HepG2 (cell line): ENCODE measurements around the gene USP12. TPM values are rescaled to one million over a fixed set of nuclear protein-coding genes. Genes with fewer than 3 reads are reported as not detected.

Source experiments
- ATAC-seq: fragments of 200-7000 bp; cut with Tn5 transposase; 3 replicates; pipeline ENCODE4 v1.9.1; 2020; ENCODE audit warnings: mild to moderate bottlenecking, moderate library complexity
- BruUV-seq: library from RNA; stranded (reverse); fragments of 400-500 nt; replicated peaks from 2 replicates; lab custom pipeline; 2021; lab: Mats Ljungman, UMichigan
- CTCF ChIA-PET: fragments of 300-600 bp; formaldehyde crosslinking; extraction: SDS; loops from one replicate; lab custom pipeline; 2021; ENCODE audit warnings: low total read pairs, inconsistent platforms, low intra/inter-chr PET ratio; lab: Yijun Ruan, JAX
- POLR2A ChIA-PET: fragments of 350-600 bp; sonication (Branson Sonifier 250); formaldehyde crosslinking; loops from one replicate; lab custom pipeline; 2020; ENCODE audit warnings: antibody characterized with exemption, inconsistent platforms; lab: Yijun Ruan, JAX
- DNase-seq: peaks from one replicate; pipeline ENCODE4 v3.0.0-alpha.2; 2015; ENCODE audit warnings: low spot score
- FAIRE-seq: peaks from 3 replicates; lab custom pipeline; 2011; peaks lifted over from hg19 to GRCh38; lab: Jason Lieb, UNC
- H2AFZ ChIP-seq: one replicate; pipeline ENCODE4 v1.6.1; 2011; ENCODE audit warnings: low read length, inconsistent platforms
- H3K27ac ChIP-seq: fragments of 300-600 bp; 3 replicates; pipeline ENCODE4 v1.8.0; 2011; ENCODE audit warnings: mixed run types, mild to moderate bottlenecking, mixed read lengths, low read length, inconsistent platforms; ENCODE audit not compliant: insufficient read depth; ENCODE audit errors: extremely low read length
- H3K27me3 ChIP-seq, 2 experiments: fragments of 200-600 bp in 1 of 2; 2 replicates in 1 of 2; 3 replicates in 1 of 2; pipeline versions ENCODE4 v1.6.0 to v1.8.0; 2011; ENCODE audit warnings: low read length in 2 of 2, mild to moderate bottlenecking in 2 of 2, moderate library complexity in 2 of 2, inconsistent platforms in 1 of 2; ENCODE audit not compliant: insufficient read depth in 2 of 2, control insufficient read depth in 1 of 2
- H3K36me3 ChIP-seq, 2 experiments: fragments of 200-600 bp in 1 of 2; replicated peaks in 1 of 2; 2 replicates in 1 of 2; 3 replicates in 1 of 2; pipeline versions ENCODE4 v1.5.1 to v1.8.0; 2011; ENCODE audit warnings: low read length in 2 of 2, inconsistent platforms in 1 of 2; ENCODE audit not compliant: insufficient read depth in 2 of 2, control insufficient read depth in 1 of 2
- H3K4me1 ChIP-seq: 2 replicates; pipeline ENCODE4 v1.5.1; 2012; ENCODE audit warnings: low read length, inconsistent platforms; ENCODE audit not compliant: insufficient read depth
- H3K4me2 ChIP-seq: 2 replicates; pipeline ENCODE4 v1.6.0; 2011; ENCODE audit warnings: low read depth, low read length, inconsistent platforms
- H3K4me3 ChIP-seq, 3 experiments: fragments of 200-600 bp in 1 of 3; sonication (generic), shearing (Covaris generic) in 1 of 3; replicated peaks in 1 of 3; 2 replicates each; pipeline ENCODE4 v1.5.1; 2011 to 2016; ENCODE audit warnings: low read length in 3 of 3, inconsistent platforms in 2 of 3, low read depth in 2 of 3, mild to moderate bottlenecking in 2 of 3, control low read depth in 1 of 3, mixed read lengths in 1 of 3; ENCODE audit not compliant: insufficient read depth in 1 of 3
- H3K79me2 ChIP-seq: one replicate; pipeline ENCODE4 v1.6.1; 2011; ENCODE audit warnings: low read length, inconsistent platforms; ENCODE audit not compliant: insufficient read depth
- H3K9ac ChIP-seq: 2 replicates; pipeline ENCODE4 v1.6.0; 2011; ENCODE audit warnings: mild to moderate bottlenecking, low read depth, low read length, inconsistent platforms; ENCODE audit not compliant: insufficient read depth
- H3K9me3 ChIP-seq: 2 replicates; pipeline ENCODE4 v1.5.1; 2012; ENCODE audit warnings: mild to moderate bottlenecking, low read length
- H4K20me1 ChIP-seq: 2 replicates; pipeline ENCODE4 v1.6.0; 2011; ENCODE audit warnings: inconsistent platforms, mild to moderate bottlenecking, low read length, moderate library complexity; ENCODE audit not compliant: insufficient read depth
- CCAR2 ChIP-seq: fragments of 200-400 bp; formaldehyde crosslinking; optimal IDR thresholded peaks from 2 replicates; pipeline ENCODE3; 2018; ENCODE audit warnings: low read depth, mild to moderate bottlenecking, low read length, moderate library complexity
- CCDC6 ChIP-seq: sonication (generic); formaldehyde crosslinking; IDR thresholded peaks from 2 replicates; pipeline ENCODE4 v1.8.1; 2022; ENCODE audit warnings: mild to moderate bottlenecking, missing genetic modification reagents, moderate library complexity
- HMGA1 ChIP-seq: sonication (generic); formaldehyde crosslinking; conservative IDR thresholded peaks from 2 replicates; pipeline ENCODE4 v1.4.0; 2020; ENCODE audit warnings: missing genetic modification reagents
- MIER3 ChIP-seq: IDR thresholded peaks from 2 replicates; pipeline ENCODE4 v1.6.1; 2016; ENCODE audit warnings: missing compliant biosample characterization, borderline replicate concordance
- MYNN ChIP-seq: sonication (generic); formaldehyde crosslinking; IDR thresholded peaks from 2 replicates; pipeline ENCODE4 v1.4.0; 2020; ENCODE audit warnings: mild to moderate bottlenecking, low read depth, missing genetic modification reagents
- NCOR1 ChIP-seq: fragments of 200-600 bp; sonication (generic); IDR thresholded peaks from 2 replicates; pipeline ENCODE4 v1.7.0; 2017; ENCODE audit warnings: antibody characterized with exemption, low read length, borderline replicate concordance
- SIN3B ChIP-seq: fragments of 150-350 bp; IDR thresholded peaks from 2 replicates; pipeline ENCODE4 v1.6.1; 2014; ENCODE audit warnings: low read length
- TBX2 ChIP-seq: sonication (generic); formaldehyde crosslinking; IDR thresholded peaks from 2 replicates; pipeline ENCODE4 v1.5.0; 2020; ENCODE audit warnings: missing genetic modification reagents, mild to moderate bottlenecking, borderline replicate concordance
- TEAD3 ChIP-seq: optimal IDR thresholded peaks from 2 replicates; pipeline ENCODE3; 2016; ENCODE audit warnings: borderline replicate concordance
- ZFP62 ChIP-seq: sonication (generic); formaldehyde crosslinking; IDR thresholded peaks from 2 replicates; pipeline ENCODE4 v1.4.0; 2020; ENCODE audit warnings: missing genetic modification reagents
- ZNF160 ChIP-seq: sonication (generic); formaldehyde crosslinking; IDR thresholded peaks from 2 replicates; pipeline ENCODE4 v1.8.0; 2022; ENCODE audit warnings: mild to moderate bottlenecking, inconsistent platforms, missing genetic modification reagents
- ZNF225 ChIP-seq: sonication (generic); formaldehyde crosslinking; IDR thresholded peaks from 2 replicates; pipeline ENCODE4 v1.4.0; 2020; ENCODE audit warnings: mild to moderate bottlenecking, missing genetic modification reagents
- ZNF230 ChIP-seq: sonication (generic); formaldehyde crosslinking; IDR thresholded peaks from 2 replicates; pipeline ENCODE4 v1.4.0; 2020; ENCODE audit warnings: mild to moderate bottlenecking, missing genetic modification reagents
- ZNF501 ChIP-seq: sonication (generic); formaldehyde crosslinking; IDR thresholded peaks from 2 replicates; pipeline ENCODE4 v1.5.1; 2020; ENCODE audit warnings: mild to moderate bottlenecking, moderate library complexity, missing genetic modification reagents
- ZNF710 ChIP-seq: sonication (generic); formaldehyde crosslinking; IDR thresholded peaks from 2 replicates; pipeline ENCODE4 v1.5.0; 2020; ENCODE audit warnings: mild to moderate bottlenecking, missing genetic modification reagents, borderline replicate concordance
- WGBS: methylation state at CpG from one replicate; pipeline ENCODE4 v1.1.6; 2017; ENCODE audit warnings: low lambda C conversion rate; 5-methylcytosine and 5-hydroxymethylcytosine counted together
- in situ Hi-C: cut with HindIII; loops from 2 replicates; pipeline ENCODE4 v1.10.0; 2017; ENCODE audit warnings: low pct_unique_long_range_greater_than_20kb; ENCODE audit not compliant: extremely low pct_ligation_motif_present
- intact Hi-C: fragments of 100-400 bp; cut with micrococcal nuclease; formaldehyde crosslinking; loops from one replicate; pipeline ENCODE4 v1.10.0; 2022; ENCODE audit not compliant: unreplicated experiment
- polyA plus RNA-seq, 8 experiments: library from polyadenylated mRNA; depleted of rRNA in 3 of 8; stranded (reverse) in 7 of 8; unstranded in 1 of 8; fragments of >200 nt; fragmentation: Illumina TruSeq in 4 of 8; extraction: Trizol in 4 of 8; gene quantifications; 2 replicates each; pipeline versions ENCODE4 v1.2.1 to v1.2.3, GENCODE V29; 2011 to 2016; ENCODE audit warnings: low read depth in 4 of 8, missing spikeins in 1 of 8, mixed read lengths in 1 of 8; ENCODE audit not compliant: insufficient read depth in 1 of 8
- total RNA-seq, 5 experiments: library from RNA; depleted of rRNA; stranded (reverse); fragments of >200 nt; fragmentation: Illumina TruSeq; extraction: Trizol; gene quantifications; 2 replicates each; pipeline ENCODE4 v1.2.3, GENCODE V29; 2016; ENCODE audit warnings: low read depth in 1 of 5
- TF ChIP-seq, protein P1 (sequence below): sonication (generic); formaldehyde crosslinking; IDR thresholded peaks from 2 replicates; pipeline ENCODE4 v1.8.1; 2023; ENCODE audit warnings: mild to moderate bottlenecking, missing genetic modification reagents
- TF ChIP-seq, protein P2 (sequence below): sonication (generic); formaldehyde crosslinking; IDR thresholded peaks from 2 replicates; pipeline ENCODE4 v1.9.0; 2021; ENCODE audit warnings: missing genetic modification reagents, mild to moderate bottlenecking, borderline replicate concordance

Gene USP12
- total and polyA plus RNA-seq, 2 of the 13 experiments (the other 11 are each of a cell fraction or from before 2014, with no cell fraction given) = 9.8 to 19.5 TPM

DNA sequence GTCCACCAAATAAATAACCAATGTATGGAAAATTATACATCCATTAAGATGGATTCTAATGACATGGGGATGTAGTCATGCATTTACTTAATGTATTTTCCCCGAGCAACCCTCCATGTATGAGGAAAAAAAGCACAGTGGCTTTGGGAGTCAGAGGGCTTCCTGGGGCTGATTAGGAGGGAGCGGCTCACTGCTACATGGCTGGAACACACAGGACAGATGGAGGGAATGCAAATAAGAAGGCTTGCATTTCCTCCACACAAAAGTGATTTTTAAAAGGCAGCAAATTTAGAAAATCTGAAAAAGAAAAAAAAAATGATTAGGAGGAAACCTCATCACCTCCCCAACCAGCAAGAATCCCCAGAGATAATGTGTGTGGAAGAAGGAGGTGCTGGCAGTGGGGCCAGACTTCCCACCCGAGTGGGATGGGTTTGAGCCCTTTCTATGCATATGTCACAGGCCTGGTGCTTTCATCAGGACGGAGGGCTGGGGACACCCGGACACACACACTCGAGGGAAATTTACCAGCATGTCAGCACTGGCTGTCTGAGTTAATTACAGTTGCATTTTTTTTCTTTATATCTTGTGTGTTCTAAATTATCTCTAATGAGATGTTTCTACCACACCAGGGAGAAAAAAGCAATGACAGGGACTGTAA lies 118.9 kb downstream of the USP12 start:
- in situ Hi-C loops = no loop called here
- no peak overlapping the region for H3K9ac ChIP-seq
- H3K4me2 ChIP-seq = no peak overlapping the region
- H3K4me1 ChIP-seq = no peaks in the 10 kb centered on the region
- DNase-seq (no peak), FAIRE-seq (no peak), ATAC-seq (no peak)
- H4K20me1 ChIP-seq = no peaks in the 10 kb centered on the region
- no peaks in the 10 kb centered on the region for H3K27me3 ChIP-seq
- intact Hi-C loops = no loop called here
- CTCF ChIA-PET = no interaction called here
- POLR2A ChIA-PET = no interaction called here
- H3K27ac ChIP-seq = no peak overlapping the region
- BruUV-seq = no TSS peak
- no peaks in the 10 kb centered on the region for H3K9me3 ChIP-seq
- TF ChIP-seq ZNF710 (CRISPR knock-in tag) (no peak), CCDC6 (CRISPR knock-in tag) (no peak), ZNF160 (CRISPR knock-in tag) (no peak), ZNF230 (no peak), MYNN (no peak), CCAR2 (no peak), HMGA1 (CRISPR knock-in tag) (no peak), ZNF225 (no peak), NCOR1 (no peak), SIN3B (no peak), TBX2 (no peak), TEAD3 (CRISPR knock-in tag) (no peak), ZNF501 (CRISPR knock-in tag) (no peak), ZFP62 (CRISPR knock-in tag) (no peak), MIER3 (CRISPR knock-in tag) (no peak)
- TF ChIP-seq, protein P1, sequence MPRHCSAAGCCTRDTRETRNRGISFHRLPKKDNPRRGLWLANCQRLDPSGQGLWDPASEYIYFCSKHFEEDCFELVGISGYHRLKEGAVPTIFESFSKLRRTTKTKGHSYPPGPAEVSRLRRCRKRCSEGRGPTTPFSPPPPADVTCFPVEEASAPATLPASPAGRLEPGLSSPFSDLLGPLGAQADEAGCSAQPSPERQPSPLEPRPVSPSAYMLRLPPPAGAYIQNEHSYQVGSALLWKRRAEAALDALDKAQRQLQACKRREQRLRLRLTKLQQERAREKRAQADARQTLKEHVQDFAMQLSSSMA (CRISPR knock-in tag) = no peak
- TF ChIP-seq, protein P2, sequence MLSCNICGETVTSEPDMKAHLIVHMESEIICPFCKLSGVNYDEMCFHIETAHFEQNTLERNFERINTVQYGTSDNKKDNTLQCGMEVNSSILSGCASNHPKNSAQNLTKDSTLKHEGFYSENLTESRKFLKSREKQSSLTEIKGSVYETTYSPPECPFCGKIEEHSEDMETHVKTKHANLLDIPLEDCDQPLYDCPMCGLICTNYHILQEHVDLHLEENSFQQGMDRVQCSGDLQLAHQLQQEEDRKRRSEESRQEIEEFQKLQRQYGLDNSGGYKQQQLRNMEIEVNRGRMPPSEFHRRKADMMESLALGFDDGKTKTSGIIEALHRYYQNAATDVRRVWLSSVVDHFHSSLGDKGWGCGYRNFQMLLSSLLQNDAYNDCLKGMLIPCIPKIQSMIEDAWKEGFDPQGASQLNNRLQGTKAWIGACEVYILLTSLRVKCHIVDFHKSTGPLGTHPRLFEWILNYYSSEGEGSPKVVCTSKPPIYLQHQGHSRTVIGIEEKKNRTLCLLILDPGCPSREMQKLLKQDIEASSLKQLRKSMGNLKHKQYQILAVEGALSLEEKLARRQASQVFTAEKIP (CRISPR knock-in tag) = no peak
- H3K36me3 ChIP-seq = no peaks in the 10 kb centered on the region
- no peak overlapping the region for H2AFZ ChIP-seq
- WGBS = 68% methylated on average over 5 of the region's 6 CpGs
- no peaks in the 10 kb centered on the region for H3K79me2 ChIP-seq
- H3K4me3 ChIP-seq = no peak overlapping the region
